ENCODE data around the gene RCOR3. TPM values are rescaled to one million over a fixed set of nuclear protein-coding genes. Genes with fewer than 3 reads are reported as not detected.
A peak's percentile ranks its signal among the peaks of the same experiment; 100 is the strongest.
"Not testable (repeated sequence)": the region's sequence is repeated elsewhere in the genome, so short reads cannot be mapped to it uniquely, and the experiment has no call there.

The RCOR3 gene
- total RNA-seq, 1 donor from 2014 or later: 53.0 TPM

DNA sequence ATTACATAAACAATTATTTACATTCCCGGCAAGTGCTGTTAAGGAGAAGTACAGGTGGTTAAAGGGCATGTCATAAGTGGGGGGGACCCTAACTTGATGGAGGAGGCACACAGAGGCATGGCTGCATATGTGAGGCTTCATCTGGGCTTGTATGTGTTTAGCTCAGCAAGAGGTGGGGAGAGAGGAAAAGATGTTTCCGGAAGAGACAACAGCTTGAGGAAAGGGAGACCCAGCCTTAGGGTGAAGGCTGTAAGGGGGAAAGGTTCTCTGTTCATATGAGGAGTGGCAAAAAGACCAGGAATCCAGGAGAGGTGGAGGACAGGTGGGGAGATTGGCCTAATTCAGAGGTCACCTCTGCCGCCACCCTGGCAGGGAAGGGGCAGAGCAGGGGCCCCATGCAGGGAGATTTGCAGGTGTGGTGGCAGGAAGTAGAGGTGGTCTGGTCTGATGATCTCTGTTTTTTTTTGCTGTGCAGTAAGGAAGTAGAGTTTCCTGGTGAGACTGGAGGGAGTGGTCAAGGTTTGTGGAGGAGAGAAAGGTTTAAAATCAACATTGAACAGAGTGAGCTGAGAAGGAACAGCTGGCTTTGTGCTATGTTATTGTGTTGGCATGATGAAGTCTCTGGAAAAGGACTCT, 76.5 kb downstream of the RCOR3 start:
- ATAC-seq (no peak), DNase-seq (no peak)
- intact Hi-C loops (cut with micrococcal nuclease): no loop called here

DNA sequence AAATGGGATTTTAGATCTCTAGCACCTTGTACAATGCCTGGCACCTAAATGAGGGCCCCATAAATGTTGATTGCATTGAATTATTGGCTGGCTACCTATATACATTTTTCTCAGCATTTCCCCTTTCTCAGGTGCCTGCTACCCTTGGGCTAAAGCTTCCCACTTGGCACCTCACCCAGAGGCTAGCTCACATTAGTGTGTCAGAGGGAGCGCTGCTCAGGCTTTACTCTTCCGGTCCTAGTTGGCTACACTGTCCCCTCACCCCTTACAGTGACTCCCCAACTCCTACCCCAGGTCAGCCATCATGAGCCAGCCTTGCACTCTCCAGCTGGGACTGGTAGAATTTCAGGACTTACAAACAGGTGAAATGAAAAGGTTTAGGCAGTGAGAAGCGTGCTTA, 77.0 kb downstream of the RCOR3 start:
- DNase-seq (no peak), ATAC-seq (no peak)
- intact Hi-C loops (cut with micrococcal nuclease): no loop called here

DNA sequence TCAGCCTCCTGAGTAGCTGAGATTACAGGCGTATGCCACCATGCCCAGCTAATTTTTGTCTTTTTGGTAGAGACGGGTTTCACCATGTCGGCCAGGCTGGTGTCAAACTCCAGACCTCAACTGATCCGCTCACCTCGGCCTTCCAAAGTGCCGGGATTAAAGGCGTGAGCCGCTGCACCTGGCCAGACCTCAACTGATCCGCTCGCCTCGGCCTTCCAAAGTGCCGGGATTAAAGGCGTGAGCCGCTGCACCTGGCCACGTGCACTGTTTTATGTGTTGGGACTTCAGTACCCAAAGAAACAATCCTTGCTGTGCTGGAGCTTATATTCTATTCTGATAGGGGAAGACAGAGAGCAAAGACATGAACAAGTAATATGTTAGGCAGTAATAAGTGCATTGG, 77.6 kb downstream of the RCOR3 start:
- no peak for ATAC-seq
- DNase-seq: no peak

DNA sequence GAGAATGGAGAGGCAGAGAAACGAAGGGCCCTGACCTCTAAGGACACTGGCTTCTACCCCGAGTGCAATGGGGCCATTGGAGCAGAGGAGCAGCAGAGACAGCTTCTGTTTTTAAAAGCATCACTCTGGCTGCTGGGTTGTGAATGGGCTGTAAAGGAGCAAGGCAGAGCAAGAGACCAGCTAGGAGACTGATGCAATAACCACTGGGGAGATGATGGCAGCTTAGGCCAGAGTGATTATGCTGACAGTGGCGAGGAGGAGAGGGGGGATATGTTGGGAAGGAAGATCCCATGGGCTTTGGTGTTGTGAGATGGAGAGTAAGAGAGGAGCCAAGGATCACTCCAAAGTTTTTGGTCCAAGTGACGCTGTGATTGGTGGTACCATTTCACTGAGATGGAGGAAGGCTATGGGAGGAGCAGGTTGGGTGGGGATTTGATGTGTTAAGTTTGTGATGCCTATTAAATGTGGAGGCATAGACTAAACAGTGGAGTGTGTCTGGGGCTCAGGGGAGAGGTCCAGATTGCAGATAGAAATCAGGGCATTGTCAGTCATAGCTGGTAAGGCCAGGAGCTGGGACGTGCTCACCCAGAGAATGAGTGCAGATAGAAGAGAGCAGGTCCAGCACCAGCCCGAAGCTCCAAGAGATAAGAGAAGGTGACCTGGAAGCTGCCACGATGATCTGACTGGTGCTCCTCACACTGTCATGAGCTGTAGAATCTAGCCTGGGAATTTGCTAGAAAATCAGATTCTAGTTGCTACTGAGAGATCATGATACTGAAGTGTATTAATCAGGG, 78.5 kb downstream of the RCOR3 start:
- DNase-seq (no peak), ATAC-seq (no peak)
- intact Hi-C loops (cut with micrococcal nuclease): no loop called here

More for the DNA sequence above, 77.6 kb downstream of the RCOR3 start:
- intact Hi-C loops (cut with micrococcal nuclease): no loop called here

DNA sequence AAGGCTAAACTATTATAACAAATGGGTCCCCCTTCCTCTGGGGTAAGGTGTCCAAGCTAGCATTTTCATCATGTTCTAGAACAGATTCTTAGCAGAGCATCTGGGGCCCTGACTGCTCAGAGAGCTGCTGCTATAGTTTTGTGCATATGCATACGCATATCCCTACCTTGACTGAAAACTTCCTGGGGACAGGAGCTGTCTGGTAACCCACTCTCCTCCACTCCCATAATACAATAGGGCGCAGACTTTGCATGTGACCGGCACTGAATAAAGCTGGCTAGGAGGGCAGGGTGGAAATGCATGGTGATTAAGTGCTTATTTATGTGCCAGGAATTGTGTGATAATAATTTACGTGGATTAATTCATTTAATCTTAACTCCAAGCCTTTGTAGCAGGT, 79.1 kb downstream of the RCOR3 start:
- intact Hi-C loops (cut with micrococcal nuclease): no loop called here
- DNase-seq: no peak
- ATAC-seq: no peak

DNA sequence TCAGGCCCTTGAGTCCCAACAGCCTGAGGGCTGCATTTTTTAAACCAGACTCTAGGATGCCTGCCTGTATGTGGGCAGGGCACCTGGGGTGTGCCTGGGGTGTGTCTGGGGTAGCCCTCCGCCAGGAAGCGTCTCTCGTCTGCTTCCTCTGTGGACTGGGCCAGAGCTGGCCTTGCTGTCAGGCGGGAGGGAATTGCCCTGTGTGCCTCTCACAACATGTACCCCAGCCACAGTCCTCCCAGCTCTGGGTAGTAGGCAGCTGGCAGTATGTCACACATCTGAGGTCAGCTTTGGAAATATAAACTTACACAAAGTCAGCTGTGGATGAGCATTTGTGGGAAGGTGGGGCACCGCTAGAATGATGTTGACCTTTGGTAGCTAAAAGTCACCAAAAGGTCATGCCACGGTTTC, 80.5 kb downstream of the RCOR3 start:
- intact Hi-C loops (cut with micrococcal nuclease): no loop called here
- ATAC-seq: no peak
- no peak for DNase-seq

DNA sequence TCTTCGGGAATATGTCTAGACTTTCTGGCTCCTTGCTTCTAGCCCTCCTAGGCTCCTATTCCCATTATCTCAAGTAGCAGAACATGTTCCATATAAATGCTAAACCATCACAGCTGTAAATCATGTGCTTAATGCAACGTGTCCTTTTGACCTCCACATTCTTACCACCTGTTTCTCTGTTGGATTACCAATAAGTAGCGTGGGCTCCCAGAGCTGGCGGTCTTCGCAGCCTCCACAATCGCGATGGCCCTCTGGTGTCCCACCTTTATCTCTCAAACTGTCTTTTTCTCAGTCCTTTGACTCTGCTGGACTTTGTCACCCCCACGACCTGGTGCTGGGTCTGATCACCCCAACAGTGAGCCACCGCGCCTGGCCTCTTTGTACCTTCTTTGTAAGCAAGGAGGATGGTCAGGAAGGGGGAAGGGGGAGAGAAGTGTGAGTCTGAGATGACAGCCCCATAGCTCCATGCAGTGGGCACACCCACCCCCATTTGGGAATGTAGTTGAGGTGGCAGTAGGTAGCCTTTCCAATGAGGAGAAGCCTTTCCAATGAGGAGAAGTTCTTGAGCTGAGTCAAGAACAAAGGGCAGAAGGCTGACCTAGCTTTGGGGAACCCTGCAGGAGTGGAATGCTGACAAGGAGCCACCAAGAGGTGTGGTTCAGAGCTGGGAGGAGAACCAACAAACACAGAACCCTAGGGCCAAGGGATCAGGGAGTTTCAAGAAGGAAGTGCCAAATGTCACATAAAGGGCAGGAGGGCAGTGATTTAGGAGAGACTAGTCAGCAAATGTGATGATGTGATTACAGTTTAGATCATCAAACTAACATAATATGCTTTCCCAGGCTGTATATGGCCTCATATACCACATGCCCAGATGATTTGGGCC, 81.7 kb downstream of the RCOR3 start:
- intact Hi-C loops (cut with micrococcal nuclease): no loop called here
- DNase-seq (no peak), ATAC-seq (peak; percentile 31)

DNA sequence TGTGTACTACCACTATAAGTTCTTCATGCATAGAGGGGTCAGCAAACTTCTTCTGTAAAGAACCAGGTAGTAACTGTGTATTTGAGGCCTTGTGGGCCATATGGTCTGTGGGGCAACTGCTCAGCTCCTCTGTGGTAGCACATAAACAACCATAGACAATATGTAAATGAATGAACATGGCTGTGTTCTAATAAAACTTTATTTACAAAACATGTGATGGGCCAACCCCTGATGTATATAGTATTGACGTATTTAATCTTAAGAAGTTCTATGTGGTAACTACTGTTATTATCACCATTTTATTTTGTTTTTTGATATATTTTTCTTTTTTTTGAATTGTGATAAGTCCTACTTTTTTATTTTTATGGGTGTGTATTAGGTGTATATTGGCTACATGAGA, 82.8 kb downstream of the RCOR3 start:
- ATAC-seq (no peak), DNase-seq (no peak)
- intact Hi-C loops (cut with micrococcal nuclease): no loop called here

DNA sequence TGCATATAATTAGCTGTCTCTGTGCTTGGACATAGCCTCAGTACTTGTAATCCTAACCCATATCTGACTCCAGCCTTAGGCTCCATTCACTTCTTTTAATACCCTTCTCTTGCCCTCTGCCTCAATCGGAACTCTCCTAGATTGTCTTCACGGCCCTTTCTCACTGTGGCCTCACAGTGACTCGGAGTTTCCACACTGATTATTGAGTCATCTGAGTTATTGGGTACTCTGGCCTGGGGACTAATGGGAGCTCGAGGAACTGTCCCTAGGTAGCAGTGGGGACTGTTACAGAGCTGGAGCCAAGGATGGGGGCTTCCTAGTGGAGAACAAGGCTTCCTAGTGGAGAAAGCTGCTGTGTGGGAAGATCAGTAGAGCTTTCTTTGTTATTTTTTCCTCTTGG, 84.4 kb downstream of the RCOR3 start:
- intact Hi-C loops (cut with micrococcal nuclease): no loop called here
- no peak for ATAC-seq

DNA sequence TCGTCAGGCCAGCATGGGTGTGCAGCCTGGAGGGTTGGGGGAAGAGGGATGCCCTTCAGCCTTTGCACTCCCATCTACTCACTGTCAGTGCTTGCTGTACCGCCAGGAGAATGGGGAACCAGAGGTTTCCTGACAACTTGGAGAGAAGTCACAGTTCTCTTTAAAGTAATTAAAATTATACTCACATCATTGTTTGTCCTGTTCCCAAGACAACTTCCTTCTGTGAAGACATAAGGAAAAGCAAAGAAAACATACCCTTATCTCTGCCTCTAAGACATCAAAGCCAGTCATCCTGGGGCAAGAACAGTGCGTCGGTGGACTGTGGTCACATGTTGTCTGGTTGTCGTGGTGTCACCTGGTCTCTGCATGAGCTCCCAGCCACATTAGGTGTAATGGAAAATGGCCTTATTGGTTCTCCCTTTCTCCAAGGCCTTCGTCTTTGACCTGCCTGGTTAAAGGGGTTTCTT, 85.0 kb downstream of the RCOR3 start:
- intact Hi-C loops (cut with micrococcal nuclease): no loop called here
- no peak for ATAC-seq

More for the DNA sequence above, 84.4 kb downstream of the RCOR3 start:
- DNase-seq: no peak

DNA sequence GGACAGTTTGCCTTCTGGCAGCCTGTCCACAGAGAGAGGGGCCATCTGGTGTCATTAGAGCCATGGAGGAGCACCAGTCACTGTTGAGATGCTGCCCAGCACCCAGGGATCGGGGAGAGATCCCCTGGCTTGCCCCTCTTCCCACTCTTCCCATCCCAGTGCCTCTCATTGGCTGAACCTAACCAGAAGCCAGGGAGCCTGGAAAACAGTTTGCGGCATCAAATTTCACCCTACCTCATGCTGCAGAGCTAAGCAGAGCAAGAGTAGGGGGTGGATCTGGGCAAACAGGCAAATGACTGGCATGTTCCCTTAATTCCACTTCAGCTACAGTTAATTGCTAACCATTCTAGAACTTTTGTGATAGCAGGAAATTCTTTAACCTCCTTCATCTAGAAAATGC, 86.6 kb downstream of the RCOR3 start:
- DNase-seq: no peak

More for the DNA sequence above, 85.0 kb downstream of the RCOR3 start:
- no peak for DNase-seq

DNA sequence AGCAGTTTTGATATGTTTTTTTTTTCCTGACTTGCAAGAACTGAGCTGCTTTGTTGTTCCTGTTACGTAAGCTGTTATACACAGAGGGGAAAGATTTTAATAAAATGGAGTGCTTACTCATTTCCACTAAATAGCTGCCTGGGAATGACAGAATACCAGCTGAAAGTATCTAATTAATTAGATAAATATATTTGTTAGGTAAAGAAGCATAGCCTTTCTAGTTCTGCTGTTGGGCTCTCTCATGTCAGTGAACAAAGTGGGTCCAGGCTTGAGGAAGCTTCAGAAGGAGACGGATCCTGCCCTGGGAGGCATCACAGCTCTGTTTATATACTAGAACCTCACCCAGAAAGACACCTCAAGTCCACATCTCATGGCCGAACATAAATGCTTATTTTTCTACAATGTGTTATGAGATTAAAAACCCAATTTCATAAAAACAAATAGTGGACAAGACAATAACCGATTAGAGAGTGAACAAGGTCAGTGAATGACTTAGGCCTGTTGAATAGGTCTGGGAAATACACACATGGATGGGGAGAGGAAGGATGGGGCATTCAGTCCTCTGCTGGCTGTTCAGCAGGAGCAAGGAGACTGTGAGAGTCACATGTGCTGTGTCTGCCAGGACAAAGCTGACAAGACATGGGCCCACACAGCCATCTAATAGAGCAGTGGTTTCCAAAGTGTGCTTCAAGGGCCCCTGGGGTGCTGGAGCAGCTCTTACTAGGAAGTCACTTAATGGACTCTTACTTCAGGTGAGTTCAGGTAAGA, 88.1 kb downstream of the RCOR3 start:
- intact Hi-C loops (cut with micrococcal nuclease): no loop called here
- no peak for DNase-seq
- ATAC-seq: no peak

More for the DNA sequence above, 86.6 kb downstream of the RCOR3 start:
- ATAC-seq: no peak
- intact Hi-C loops (cut with micrococcal nuclease): no loop called here

DNA sequence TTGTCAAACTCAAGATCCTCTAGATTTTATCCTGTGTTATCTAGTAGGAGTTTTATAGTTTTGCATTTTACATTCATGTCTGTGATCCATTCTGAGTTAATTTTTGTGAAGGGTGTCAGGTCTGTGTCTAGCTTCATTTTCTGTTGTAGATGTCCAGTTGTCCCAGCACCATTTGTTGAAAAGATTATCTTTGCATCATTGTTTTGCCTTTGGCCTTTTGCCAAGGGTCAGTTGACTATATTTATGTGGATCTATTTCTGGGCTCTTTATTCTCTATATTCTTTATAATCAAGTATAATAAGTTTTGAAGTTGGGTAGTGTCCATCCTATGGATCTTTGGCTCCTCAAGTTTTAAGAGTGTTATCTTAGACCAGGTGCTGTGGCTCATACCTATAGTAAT, 89.4 kb downstream of the RCOR3 start:
- DNase-seq (no peak), ATAC-seq (no peak)
- intact Hi-C loops (cut with micrococcal nuclease): no loop called here

DNA sequence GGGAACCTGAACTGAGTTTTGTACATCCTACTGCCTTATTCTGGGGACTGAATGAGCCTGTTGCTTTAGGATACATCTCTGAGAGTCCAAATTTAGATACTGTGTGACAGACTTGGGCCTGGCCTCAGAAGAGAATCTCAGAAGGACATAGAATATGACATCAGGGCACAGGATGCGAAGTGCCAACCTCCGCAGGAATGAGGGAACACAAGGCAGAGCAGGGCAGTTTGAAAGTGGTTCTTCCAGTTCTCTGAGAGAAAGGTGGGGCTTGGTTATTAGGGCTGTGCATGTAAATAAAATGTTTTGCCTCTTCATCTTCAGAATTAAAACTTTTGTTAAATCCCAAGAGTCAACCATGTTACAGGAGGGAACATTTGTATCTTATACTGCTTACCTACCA, 90.6 kb downstream of the RCOR3 start:
- DNase-seq (no peak), ATAC-seq (no peak)
- intact Hi-C loops (cut with micrococcal nuclease): no loop called here

DNA sequence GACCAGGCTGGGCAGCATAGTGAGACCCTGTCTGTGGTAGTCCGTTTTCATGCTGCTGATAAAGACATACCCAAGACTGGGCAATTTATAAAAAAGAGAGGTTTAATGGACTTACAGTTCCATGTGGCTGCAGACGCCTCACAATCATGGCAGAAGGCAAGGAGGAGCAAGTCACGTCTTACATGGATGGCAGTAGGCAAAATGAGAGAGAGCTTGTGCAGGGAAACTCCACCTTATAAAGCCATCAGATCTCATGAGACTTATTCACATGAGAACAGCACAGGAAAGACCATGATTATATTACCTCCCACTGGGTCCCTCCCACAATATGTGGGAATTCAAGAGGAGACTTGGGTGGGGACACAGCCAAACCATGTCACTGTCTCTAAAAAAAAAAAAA, 92.9 kb downstream of the RCOR3 start:
- intact Hi-C loops (cut with micrococcal nuclease); ATAC-seq: not testable (repeated sequence)

DNA sequence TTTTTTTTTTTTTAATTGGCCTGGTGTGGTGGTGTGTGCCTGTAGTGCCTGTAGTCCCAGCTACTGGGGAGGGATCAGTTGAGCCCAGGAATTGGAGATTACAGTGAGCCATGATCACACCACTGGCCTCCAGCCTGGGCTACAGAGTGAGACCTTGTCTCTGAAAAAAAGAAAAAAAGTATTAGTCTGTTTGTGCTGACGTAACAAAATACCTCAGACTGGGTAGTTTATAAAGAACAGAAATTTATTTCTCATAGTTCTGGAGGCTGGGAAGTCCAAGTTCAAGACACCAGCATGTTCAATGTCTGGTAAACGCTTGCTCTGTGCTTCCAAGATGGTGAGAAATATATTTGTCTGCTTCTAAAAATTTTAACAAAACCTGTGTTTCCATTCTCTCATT, 93.3 kb downstream of the RCOR3 start:
- intact Hi-C loops (cut with micrococcal nuclease): no loop called here
- DNase-seq (no peak), ATAC-seq (no peak)

More for the DNA sequence above, 92.9 kb downstream of the RCOR3 start:
- not testable (repeated sequence) for DNase-seq

DNA sequence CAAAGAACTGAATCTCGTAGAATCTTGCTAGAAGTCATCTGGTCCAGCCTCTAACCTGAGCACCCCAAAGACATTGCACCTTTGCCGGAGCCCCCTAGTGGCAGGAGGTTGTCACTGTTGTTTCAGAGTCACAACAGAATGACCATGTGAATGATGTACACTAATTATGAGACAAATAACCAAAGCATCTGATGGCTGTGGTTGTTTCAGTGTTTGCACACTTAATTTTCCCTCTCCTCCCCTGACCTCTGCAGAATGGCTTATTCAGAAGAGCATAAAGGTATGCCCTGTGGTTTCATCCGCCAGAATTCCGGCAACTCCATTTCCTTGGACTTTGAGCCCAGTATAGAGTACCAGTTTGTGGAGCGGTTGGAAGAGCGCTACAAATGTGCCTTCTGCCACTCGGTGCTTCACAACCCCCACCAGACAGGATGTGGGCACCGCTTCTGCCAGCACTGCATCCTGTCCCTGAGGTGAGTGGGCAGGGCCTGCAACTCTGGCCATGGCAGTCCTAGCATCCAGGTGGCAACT, 93.9 kb downstream of the RCOR3 start:
- ATAC-seq (no peak), DNase-seq (no peak)
- intact Hi-C loops (cut with micrococcal nuclease): no loop called here

DNA sequence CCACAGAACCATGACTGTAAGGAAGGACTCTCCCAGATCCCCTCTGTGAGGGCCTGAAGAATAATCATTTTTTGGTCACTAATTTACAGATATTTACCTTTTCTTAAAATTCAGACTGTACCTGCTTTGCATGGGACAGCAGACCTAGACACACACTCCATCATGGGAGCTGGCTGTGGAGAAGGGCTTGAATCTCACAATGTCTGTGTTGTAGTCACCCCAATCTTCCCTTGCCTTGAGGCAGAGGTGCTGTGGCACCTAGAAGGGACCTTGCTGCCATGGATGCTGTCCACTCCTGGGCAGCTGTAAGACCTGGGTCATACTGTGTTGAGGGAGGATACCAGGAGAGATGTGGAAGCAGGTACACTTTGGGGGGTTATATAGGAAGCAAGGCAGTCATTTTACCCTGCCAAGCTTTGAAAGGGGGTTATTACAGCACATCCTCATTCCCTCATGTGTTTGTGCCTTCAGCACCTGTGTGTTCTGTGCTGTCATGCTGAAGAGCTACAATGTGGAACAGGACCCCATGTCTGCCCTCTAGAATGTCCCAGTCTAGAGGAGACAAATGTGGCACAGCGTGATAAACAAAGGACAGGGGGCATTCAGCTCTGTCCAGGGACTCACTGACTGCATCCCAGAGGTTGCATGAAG, 94.5 kb downstream of the RCOR3 start:
- ATAC-seq (no peak), DNase-seq (no peak)
- intact Hi-C loops (cut with micrococcal nuclease): no loop called here

All from left ventricle myocardium superior (tissue), 1 donor.